K562 (cell line): ENCODE results near the gene IL4R. TPM values are rescaled to one million over a fixed set of nuclear protein-coding genes. Genes with fewer than 3 reads are reported as not detected.

Experiments
- ATAC-seq: fragments of 200-7000 bp; cut with Tn5 transposase; 3 replicates; pipeline ENCODE4 v1.9.1; 2020; ENCODE audit warnings: moderate library complexity
- BruUV-seq: library from RNA; stranded (reverse); fragments of 400-500 nt; replicated peaks from 2 replicates; lab custom pipeline; 2021; lab: Mats Ljungman, UMichigan
- CTCF ChIA-PET: fragments of 300-600 bp; formaldehyde crosslinking; extraction: SDS; loops from one replicate; lab custom pipeline; 2021; ENCODE audit warnings: low intra/inter-chr PET ratio; lab: Yijun Ruan, JAX
- POLR2A ChIA-PET: fragments of 300-600, 350-650 bp; sonication (Branson Sonifier 250); formaldehyde crosslinking; extraction: SDS; loops from one replicate; lab custom pipeline; 2021; ENCODE audit warnings: antibody characterized with exemption, inconsistent platforms; lab: Yijun Ruan, JAX
- DNase-seq, 4 experiments: peaks; one replicate each; pipeline versions ENCODE4 v3.0.0 to v3.0.0-alpha.2; 2011 to 2018; ENCODE audit warnings: low spot score in 3 of 4, mixed read lengths in 3 of 4; ENCODE audit errors: extremely low read depth in 1 of 4
- FAIRE-seq: peaks from 2 replicates; lab custom pipeline; 2011; peaks lifted over from hg19 to GRCh38; lab: Jason Lieb, UNC
- H2AFZ ChIP-seq: 2 replicates; pipeline ENCODE4 v1.6.0; 2011; ENCODE audit warnings: low read depth, low read length, control low read depth, inconsistent platforms
- H3K27ac ChIP-seq: fragments of 200-600 bp; 3 replicates; pipeline ENCODE4 v1.8.0; 2011; ENCODE audit warnings: low read depth, mild to moderate bottlenecking, control low read depth, inconsistent platforms, low read length, moderate library complexity, mixed read lengths; ENCODE audit errors: extremely low read depth
- H3K27me3 ChIP-seq, 2 experiments: fragments of 300-600 bp in 1 of 2; 2 replicates in 1 of 2; 3 replicates in 1 of 2; pipeline versions ENCODE4 v1.6.0 to v1.8.0; 2011; ENCODE audit warnings: inconsistent platforms in 2 of 2, low read length in 2 of 2, mild to moderate bottlenecking in 1 of 2, mixed read lengths in 1 of 2, moderate library complexity in 1 of 2; ENCODE audit not compliant: control insufficient read depth in 2 of 2, insufficient read depth in 2 of 2
- H3K36me3 ChIP-seq: fragments of 300-600 bp; 3 replicates; pipeline ENCODE4 v1.8.0; 2011; ENCODE audit warnings: mild to moderate bottlenecking, low read length, inconsistent platforms; ENCODE audit not compliant: control insufficient read depth, insufficient read depth
- H3K4me1 ChIP-seq, 2 experiments: fragments of 200-600 bp in 1 of 2; replicated peaks in 1 of 2; 2 replicates in 1 of 2; 3 replicates in 1 of 2; pipeline versions ENCODE4 v1.5.1 to v1.8.0; 2011; ENCODE audit warnings: inconsistent platforms in 2 of 2, low read length in 2 of 2, mild to moderate bottlenecking in 1 of 2, mixed read lengths in 1 of 2, moderate library complexity in 1 of 2; ENCODE audit not compliant: control insufficient read depth in 2 of 2, insufficient read depth in 2 of 2
- H3K4me2 ChIP-seq: 2 replicates; pipeline ENCODE4 v1.6.1; 2011; ENCODE audit warnings: low read length, control low read depth, inconsistent platforms, mixed read lengths; ENCODE audit not compliant: insufficient read depth
- H3K4me3 ChIP-seq: fragments of 200-600 bp; sonication (generic), shearing (Covaris generic); 2 replicates; pipeline ENCODE4 v1.5.1; 2016; ENCODE audit warnings: control low read depth, inconsistent platforms
- H3K79me2 ChIP-seq: fragments of 200-600 bp; 3 replicates; pipeline ENCODE4 v1.8.0; 2011; ENCODE audit warnings: low read length, inconsistent platforms; ENCODE audit not compliant: control insufficient read depth, insufficient read depth
- H3K9ac ChIP-seq, 2 experiments: 2 replicates each; pipeline versions ENCODE4 v1.6.0 to v1.6.1; 2011; ENCODE audit warnings: low read depth in 2 of 2, low read length in 2 of 2, control low read depth in 1 of 2, inconsistent platforms in 1 of 2, mild to moderate bottlenecking in 1 of 2, mixed read lengths in 1 of 2; ENCODE audit not compliant: insufficient read depth in 1 of 2
- H3K9me1 ChIP-seq: one replicate; pipeline ENCODE4 v1.6.0; 2011; ENCODE audit warnings: inconsistent platforms, mild to moderate bottlenecking, low read length, moderate library complexity; ENCODE audit not compliant: control insufficient read depth, insufficient read depth
- H3K9me3 ChIP-seq: replicated peaks from 2 replicates; pipeline ENCODE4 v1.5.1; 2011; ENCODE audit warnings: low read depth, low read length, inconsistent platforms; ENCODE audit not compliant: control insufficient read depth, insufficient read depth
- H4K20me1 ChIP-seq: replicated peaks from 2 replicates; pipeline ENCODE4 v1.6.1; 2011; ENCODE audit warnings: low read length, inconsistent platforms, mixed read lengths; ENCODE audit not compliant: control insufficient read depth, insufficient read depth
- ARHGAP35 ChIP-seq: fragments of 450-650 bp; IDR thresholded peaks from 2 replicates; pipeline ENCODE4 v1.6.1; 2018; ENCODE audit not compliant: partially characterized antibody
- BCOR ChIP-seq: fragments of 450-650 bp; IDR thresholded peaks from 2 replicates; pipeline ENCODE4 v1.6.1; 2016
- CBX3 ChIP-seq, 2 experiments: IDR thresholded peaks; 1 replicate in 1 of 2; 2 replicates in 1 of 2; pipeline ENCODE4 v1.6.1; 2012; ENCODE audit warnings: inconsistent platforms in 2 of 2, low read length in 2 of 2, borderline replicate concordance in 1 of 2, control low read depth in 1 of 2
- IFI16 ChIP-seq: fragments of 250-450 bp; sonication (Bioruptor Pico); IDR thresholded peaks from 2 replicates; pipeline ENCODE4 v2.1.2; 2022; ENCODE audit warnings: mild to moderate bottlenecking, inconsistent platforms
- PHTF2 ChIP-seq: fragments of 250-450 bp; sonication (Bioruptor Pico); IDR thresholded peaks from 2 replicates; pipeline ENCODE4 v1.5.0; 2021; ENCODE audit warnings: mild to moderate bottlenecking
- RBM25 ChIP-seq: fragments of 200-400 bp; formaldehyde crosslinking; IDR thresholded peaks from 2 replicates; pipeline ENCODE4 v1.6.1; 2018; ENCODE audit warnings: low read length, low read depth, moderate library complexity; ENCODE audit not compliant: severe bottlenecking
- WGBS: fragments of 100-300 bp; shearing (Covaris generic); methylation state at CpG from one replicate; pipeline ENCODE4 v1.1.6; 2016; ENCODE audit warnings: low coverage, mixed read lengths; ENCODE audit not compliant: insufficient coverage; ENCODE audit errors: missing lambda C conversion rate; 5-methylcytosine and 5-hydroxymethylcytosine counted together
- in situ Hi-C: fragments of 300-500 bp; cut with MboI; formaldehyde crosslinking; loops from 4 replicates; pipeline ENCODE4 v1.15.0; 2018; ENCODE audit warnings: inconsistent platforms, mixed read lengths
- intact Hi-C: fragments of 100-400 bp; cut with micrococcal nuclease; formaldehyde crosslinking; loops from 2 replicates; pipeline ENCODE4 v1.14.2; 2022
- polyA plus RNA-seq, 8 experiments: library from polyadenylated mRNA; depleted of rRNA in 4 of 8; stranded (reverse) in 5 of 8; unstranded in 3 of 8; fragments of >200 nt; fragmentation: Nextera tagmentation in 2 of 8; fragmentation: Illumina TruSeq in 1 of 8; extraction: Ambion mirVana in 2 of 8; extraction: Trizol in 1 of 8; gene quantifications; 2 replicates each; pipeline versions ENCODE4 v1.2.1 to v1.2.3, GENCODE V29; 2011 to 2014; ENCODE audit warnings: inconsistent platforms in 1 of 8, missing spikeins in 1 of 8
- total RNA-seq, 7 experiments: library from RNA; depleted of rRNA in 6 of 7; stranded (reverse); fragments of >200 nt in 6 of 7; fragmentation: Illumina TruSeq in 2 of 7; extraction: Trizol in 2 of 7; gene quantifications; 2 replicates each; pipeline versions ENCODE4 v1.2.1 to v1.2.3, GENCODE V29; 2011 to 2021; ENCODE audit warnings: low replicate concordance in 1 of 7
- TF ChIP-seq, protein P1 (sequence below): sonication (generic); formaldehyde crosslinking; IDR thresholded peaks from 2 replicates; pipeline ENCODE4 v1.4.0; 2020; ENCODE audit warnings: mild to moderate bottlenecking, missing genetic modification reagents

Gene IL4R
- total and polyA plus RNA-seq, 9 of the 15 experiments (the other 6 are each of a cell fraction or from before 2014, with no cell fraction given), result 0.17 to 5.8 (median 3.3) TPM

DNA sequence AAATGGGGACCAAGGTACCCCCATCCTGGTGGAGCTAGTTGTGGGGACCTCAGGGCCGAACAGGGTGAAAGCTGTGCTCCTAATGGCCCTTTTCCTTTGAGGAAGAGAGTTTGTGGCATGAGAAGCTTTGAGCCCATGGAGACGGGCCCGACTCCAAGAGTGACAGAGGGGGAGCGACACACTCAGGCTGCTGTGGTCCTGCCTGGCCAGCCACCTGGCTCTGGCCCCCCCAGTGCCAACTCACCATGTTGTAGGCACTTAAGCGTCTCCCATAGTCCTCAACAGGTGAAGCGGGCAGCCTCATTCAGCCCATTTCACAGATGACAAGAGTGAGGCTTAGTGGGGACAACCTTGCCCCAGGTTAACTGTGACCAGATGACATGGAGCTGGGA, 89.8 kb downstream of the IL4R start:
- no peaks in the 10 kb centered on the region for H3K36me3 ChIP-seq
- BruUV-seq, result no TSS peak
- TF ChIP-seq CBX3 (IDR thresholded peaks at IDR 0.05; ENCODE audit: borderline replicate concordance in 1 of 2, low read length in 2 of 2) (no peak), RBM25 (peak; percentile 52), BCOR (peak; percentile 35; the same call in 1 of the 2 replicates), IFI16 (CRISPR knock-in tag) (no peak), PHTF2 (CRISPR knock-in tag) (no peak), ARHGAP35 (no peak)
- TF ChIP-seq, protein P1, sequence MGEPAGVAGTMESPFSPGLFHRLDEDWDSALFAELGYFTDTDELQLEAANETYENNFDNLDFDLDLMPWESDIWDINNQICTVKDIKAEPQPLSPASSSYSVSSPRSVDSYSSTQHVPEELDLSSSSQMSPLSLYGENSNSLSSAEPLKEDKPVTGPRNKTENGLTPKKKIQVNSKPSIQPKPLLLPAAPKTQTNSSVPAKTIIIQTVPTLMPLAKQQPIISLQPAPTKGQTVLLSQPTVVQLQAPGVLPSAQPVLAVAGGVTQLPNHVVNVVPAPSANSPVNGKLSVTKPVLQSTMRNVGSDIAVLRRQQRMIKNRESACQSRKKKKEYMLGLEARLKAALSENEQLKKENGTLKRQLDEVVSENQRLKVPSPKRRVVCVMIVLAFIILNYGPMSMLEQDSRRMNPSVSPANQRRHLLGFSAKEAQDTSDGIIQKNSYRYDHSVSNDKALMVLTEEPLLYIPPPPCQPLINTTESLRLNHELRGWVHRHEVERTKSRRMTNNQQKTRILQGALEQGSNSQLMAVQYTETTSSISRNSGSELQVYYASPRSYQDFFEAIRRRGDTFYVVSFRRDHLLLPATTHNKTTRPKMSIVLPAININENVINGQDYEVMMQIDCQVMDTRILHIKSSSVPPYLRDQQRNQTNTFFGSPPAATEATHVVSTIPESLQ (CRISPR knock-in tag), result no peak
- H3K4me3 ChIP-seq, result no peak overlapping the region
- ChIA-PET POLR2A (interaction anchor here (0.6 kb wide), 2 partner anchors 157 to 1224 kb away, joined by 3 read pairs; no protein-coding TSS in a partner anchor), CTCF (no interaction called here)
- H3K27ac ChIP-seq, result no peak overlapping the region
- ATAC-seq (no peak), DNase-seq (no peak), FAIRE-seq (no peak)
- H2AFZ ChIP-seq, result no peak overlapping the region
- peaks cover 4% of the 10 kb centered on the region; the same call in 1 of the 2 replicates for H4K20me1 ChIP-seq
- no peak overlapping the region for H3K4me2 ChIP-seq
- 3% methylated on average over 6 of the region's 6 CpGs for WGBS
- peaks cover 2% of the 10 kb centered on the region for H3K9me1 ChIP-seq
- in situ Hi-C loops (no loop called here), intact Hi-C loops (no loop called here)
- H3K9ac ChIP-seq, result no peak overlapping the region
- H3K27me3 ChIP-seq, result peaks cover 28 to 50% of the 10 kb centered on the region in 2 experiments
- no peaks in the 10 kb centered on the region for H3K9me3 ChIP-seq
- peaks cover 0 to 7% of the 10 kb centered on the region in 2 experiments; a peak in 4 of 5 replicates for H3K4me1 ChIP-seq
- no peaks in the 10 kb centered on the region for H3K79me2 ChIP-seq
